GM12873 (cell line): Measurements from ENCODE around the gene ASRGL1.

Experiments
- CTCF ChIP-seq: IDR thresholded peaks from 2 replicates; pipeline ENCODE4 v1.5.1; 2012; ENCODE audit warnings: low read depth, mild to moderate bottlenecking, moderate library complexity, low read length, control low read depth; ENCODE audit not compliant: insufficient read depth; ENCODE audit errors: missing control alignments

The ASRGL1 gene

GRCh38 chr11:62394825-62395538 lies 57.7 kb downstream of the ASRGL1 start:
- peak; percentile 74 for TF ChIP-seq CTCF

GRCh38 chr11:62395885-62396551 lies 58.8 kb downstream of the ASRGL1 start:
- TF ChIP-seq CTCF = no peak

- TF ChIP-seq CTCF = no peak
Observed at GRCh38 chr11:62398011-62398994, 61.1 kb downstream of the ASRGL1 start.

- no peak for TF ChIP-seq CTCF
Observed at GRCh38 chr11:62399172-62399877, 62.1 kb downstream of the ASRGL1 start.

- TF ChIP-seq CTCF = no peak
Observed at GRCh38 chr11:62399878-62400266, 62.6 kb downstream of the ASRGL1 start.

- no peak for TF ChIP-seq CTCF
Observed at GRCh38 chr11:62400281-62400680, 63.0 kb downstream of the ASRGL1 start.
